GM12873 (cell line): ENCODE results near the gene C16orf86.

Experiments used
- CTCF ChIP-seq: IDR thresholded peaks from 2 replicates; pipeline ENCODE4 v1.5.1; 2012; ENCODE audit warnings: low read depth, mild to moderate bottlenecking, moderate library complexity, low read length, control low read depth; ENCODE audit not compliant: insufficient read depth; ENCODE audit errors: missing control alignments

The C16orf86 gene

GRCh38 chr16:67644038-67644437 lies 22.6 kb upstream of the C16orf86 start:
- no peak for TF ChIP-seq CTCF

- no peak for TF ChIP-seq CTCF
Observed at GRCh38 chr16:67645397-67646121, 21.1 kb upstream of the C16orf86 start.

GRCh38 chr16:67647111-67647651 lies 19.4 kb upstream of the C16orf86 start:
- no peak for TF ChIP-seq CTCF

- TF ChIP-seq CTCF: no peak
Observed at GRCh38 chr16:67647681-67648080, 18.9 kb upstream of the C16orf86 start.

- no peak for TF ChIP-seq CTCF
Observed at GRCh38 chr16:67648088-67648763, 18.4 kb upstream of the C16orf86 start.

- no peak for TF ChIP-seq CTCF
Observed at GRCh38 chr16:67648764-67649407, 17.7 kb upstream of the C16orf86 start.

GRCh38 chr16:67649494-67649931 lies 17.1 kb upstream of the C16orf86 start:
- TF ChIP-seq CTCF: no peak
